Left ventricle myocardium inferior (tissue), 1 donor: Measurements from ENCODE around the gene NHLRC1. TPM values are rescaled to one million over a fixed set of nuclear protein-coding genes. Genes with fewer than 3 reads are reported as not detected.

Experiments
- DNase-seq: peaks from one replicate; pipeline ENCODE4 v3.0.0-alpha.2; 2020
- H3K27ac ChIP-seq: fragments of 200-600 bp; replicated peaks from 2 replicates; pipeline ENCODE4 v1.8.0; 2021
- H3K27me3 ChIP-seq: fragments of 200-600 bp; 2 replicates; pipeline ENCODE4 v1.8.0; 2021; ENCODE audit warnings: low read depth
- H3K36me3 ChIP-seq: fragments of 200-600 bp; 2 replicates; pipeline ENCODE4 v1.8.0; 2021
- H3K4me1 ChIP-seq: fragments of 200-600 bp; 2 replicates; pipeline ENCODE4 v1.8.0; 2021
- H3K4me3 ChIP-seq: fragments of 200-600 bp; 2 replicates; pipeline ENCODE4 v1.8.0; 2021; ENCODE audit warnings: mild to moderate bottlenecking, moderate library complexity
- H3K9me3 ChIP-seq: fragments of 200-600 bp; replicated peaks from 2 replicates; pipeline ENCODE4 v1.8.0; 2021
- CTCF ChIP-seq: fragments of 200-600 bp; IDR thresholded peaks from 2 replicates; pipeline ENCODE4 v1.8.0; 2021; ENCODE audit warnings: antibody characterized with exemption, mild to moderate bottlenecking, borderline replicate concordance
- intact Hi-C: fragments of 100-400 bp; cut with micrococcal nuclease; formaldehyde crosslinking; loops from one replicate; pipeline ENCODE4 v1.11.0; 2022
- total RNA-seq: library from RNA; stranded (reverse); fragmentation: NEBNext Ultra II Directional; extraction: Animal tissue kit (Norgen Biotek cat#: 25700); gene quantifications from one replicate; pipeline ENCODE4 v1.2.1, GENCODE V29; 2021
- donor health status: DM: no; HTN: yes; CAD: no; lungs with severe emphysema.

NHLRC1 gene
- total RNA-seq, 1 donor from 2014 or later, result 1.1 TPM

- Histone ChIP-seq H3K9me3 (peaks cover 21% of the 10 kb centered on the region), H3K27ac (no peak overlapping the region), H3K36me3 (no peaks in the 10 kb centered on the region), H3K27me3 (no peaks in the 10 kb centered on the region), H3K4me3 (no peak overlapping the region), H3K4me1 (peaks cover 3% of the 10 kb centered on the region)
- TF ChIP-seq CTCF, result no peak
- DNase-seq, result no peak
- intact Hi-C loops, result loop anchor here (10.0 kb wide), 1 partner anchor 108 kb away; no protein-coding TSS in a partner anchor
These were observed 19.5 kb downstream of the NHLRC1 start for GRCh38 chr6:18102783-18103509.

- TF ChIP-seq CTCF, result no peak
- Histone ChIP-seq H3K9me3 (peaks cover 10% of the 10 kb centered on the region), H3K27me3 (no peaks in the 10 kb centered on the region), H3K27ac (no peak overlapping the region), H3K4me1 (peaks cover 3% of the 10 kb centered on the region), H3K36me3 (no peaks in the 10 kb centered on the region), H3K4me3 (no peak overlapping the region)
- DNase-seq, result no peak
- intact Hi-C loops, result loop anchor here (10.0 kb wide), 1 partner anchor 107 kb away; no protein-coding TSS in a partner anchor
These were observed 20.6 kb downstream of the NHLRC1 start for GRCh38 chr6:18101873-18102272.

GRCh38 chr6:18101271-18101670 lies 21.2 kb downstream of the NHLRC1 start:
- no peaks in the 10 kb centered on the region for H3K36me3 ChIP-seq
- no peak overlapping the region for H3K4me3 ChIP-seq
- H3K9me3 ChIP-seq, result peaks cover 4% of the 10 kb centered on the region
- H3K4me1 ChIP-seq, result peaks cover 3% of the 10 kb centered on the region
- no peaks in the 10 kb centered on the region for H3K27me3 ChIP-seq
- intact Hi-C loops, result loop anchor here (10.0 kb wide), 1 partner anchor 106 kb away; no protein-coding TSS in a partner anchor
- no peak overlapping the region for H3K27ac ChIP-seq
- TF ChIP-seq CTCF, result no peak
- DNase-seq, result no peak

GRCh38 chr6:18100296-18100695 lies 22.2 kb downstream of the NHLRC1 start:
- Histone ChIP-seq H3K36me3 (no peaks in the 10 kb centered on the region), H3K9me3 (no peaks in the 10 kb centered on the region), H3K27me3 (no peaks in the 10 kb centered on the region), H3K4me3 (no peak overlapping the region), H3K27ac (no peak overlapping the region), H3K4me1 (peaks cover 3% of the 10 kb centered on the region)
- no peak for TF ChIP-seq CTCF
- intact Hi-C loops, result loop anchor here (10.0 kb wide), 1 partner anchor 105 kb away; no protein-coding TSS in a partner anchor
- no peak for DNase-seq

- no peak for DNase-seq
- no peak overlapping the region for H3K4me3 ChIP-seq
These were observed 23.0 kb downstream of the NHLRC1 start for GRCh38 chr6:18099511-18099910.

More at GRCh38 chr6:18099511-18099910, 23.0 kb downstream of the NHLRC1 start:
- Histone ChIP-seq H3K27me3 (no peaks in the 10 kb centered on the region), H3K27ac (no peak overlapping the region), H3K36me3 (no peaks in the 10 kb centered on the region), H3K9me3 (no peaks in the 10 kb centered on the region), H3K4me1 (peaks cover 3% of the 10 kb centered on the region)
- no peak for TF ChIP-seq CTCF
- intact Hi-C loops, result no loop called here
